ENCODE measurements around the gene EPHB3.

Gene EPHB3

GRCh38 chr3:184538666-184539431 is 22.7 kb upstream of the EPHB3 start:
- DNase-seq (ENCODE audit: low spot score): no peak
- in situ Hi-C loops (cut with MboI; ENCODE audit: low pct_unique_long_range_greater_than_20kb, low sequenced_read_pairs, unreplicated experiment): no loop called here
- TF ChIP-seq CTCF (IDR thresholded peaks at IDR 0.05; ENCODE audit: extremely low read depth, insufficient read depth, missing control alignments): no peak

- in situ Hi-C loops (cut with MboI; ENCODE audit: low pct_unique_long_range_greater_than_20kb, low sequenced_read_pairs, unreplicated experiment): no loop called here
- no peak for DNase-seq (ENCODE audit: low spot score)
- no peak for TF ChIP-seq CTCF (IDR thresholded peaks at IDR 0.05; ENCODE audit: extremely low read depth, insufficient read depth, missing control alignments)
These were observed 21.7 kb upstream of the EPHB3 start for GRCh38 chr3:184539801-184540435.

- peak; percentile 63 for DNase-seq (ENCODE audit: low spot score)
- peak; percentile 87 for TF ChIP-seq CTCF (IDR thresholded peaks at IDR 0.05; ENCODE audit: extremely low read depth, insufficient read depth, missing control alignments)
- in situ Hi-C loops (cut with MboI; ENCODE audit: low pct_unique_long_range_greater_than_20kb, low sequenced_read_pairs, unreplicated experiment): no loop called here
These were observed 20.6 kb upstream of the EPHB3 start for GRCh38 chr3:184540777-184541681.

- in situ Hi-C loops (cut with MboI; ENCODE audit: low pct_unique_long_range_greater_than_20kb, low sequenced_read_pairs, unreplicated experiment): no loop called here
- TF ChIP-seq CTCF (IDR thresholded peaks at IDR 0.05; ENCODE audit: extremely low read depth, insufficient read depth, missing control alignments): no peak
- DNase-seq (ENCODE audit: low spot score): no peak
These were observed 19.6 kb upstream of the EPHB3 start for GRCh38 chr3:184541886-184542562.

GRCh38 chr3:184542577-184542976 is 19.0 kb upstream of the EPHB3 start:
- TF ChIP-seq CTCF (IDR thresholded peaks at IDR 0.05; ENCODE audit: extremely low read depth, insufficient read depth, missing control alignments): no peak
- in situ Hi-C loops (cut with MboI; ENCODE audit: low pct_unique_long_range_greater_than_20kb, low sequenced_read_pairs, unreplicated experiment): no loop called here
- DNase-seq (ENCODE audit: low spot score): no peak

- no peak for DNase-seq (ENCODE audit: low spot score)
- in situ Hi-C loops (cut with MboI; ENCODE audit: low pct_unique_long_range_greater_than_20kb, low sequenced_read_pairs, unreplicated experiment): no loop called here
- no peak for TF ChIP-seq CTCF (IDR thresholded peaks at IDR 0.05; ENCODE audit: extremely low read depth, insufficient read depth, missing control alignments)
These were observed 18.3 kb upstream of the EPHB3 start for GRCh38 chr3:184543256-184543655.
